GOT3 (cell line): Measurements from ENCODE around the gene RGS1.

Source experiments
- DNase-seq: peaks from one replicate; lab custom pipeline; 2025; ENCODE audit warnings: mixed read lengths; lab: John Stamatoyannopoulos, UW

RGS1 gene

DNA sequence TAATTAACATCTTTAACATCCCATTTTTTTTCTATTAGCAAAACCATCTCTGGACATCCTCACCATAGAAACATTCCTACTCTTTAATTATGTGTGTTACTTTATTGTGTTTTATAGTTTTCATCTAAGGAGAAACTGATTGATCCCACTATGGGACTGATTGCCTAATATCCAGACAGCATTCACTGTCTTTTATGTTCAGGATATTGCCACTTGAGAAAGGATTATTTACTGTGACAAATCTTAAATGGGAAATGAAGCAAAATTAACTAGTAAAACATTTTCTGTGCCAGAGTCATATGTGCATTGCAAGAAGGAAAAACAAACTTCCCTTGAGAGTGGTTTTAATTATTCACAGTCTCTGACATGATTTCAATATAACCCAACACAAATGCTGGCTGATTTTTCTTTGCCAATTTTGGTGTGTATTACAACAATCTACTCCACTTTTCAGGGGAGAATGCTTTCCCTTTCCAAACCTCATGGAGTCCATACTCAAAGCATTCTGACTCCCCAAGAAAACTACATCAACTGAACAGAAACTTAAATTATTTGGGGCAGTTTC is 44.6 kb downstream of the RGS1 start:
- DNase-seq: no peak

DNA sequence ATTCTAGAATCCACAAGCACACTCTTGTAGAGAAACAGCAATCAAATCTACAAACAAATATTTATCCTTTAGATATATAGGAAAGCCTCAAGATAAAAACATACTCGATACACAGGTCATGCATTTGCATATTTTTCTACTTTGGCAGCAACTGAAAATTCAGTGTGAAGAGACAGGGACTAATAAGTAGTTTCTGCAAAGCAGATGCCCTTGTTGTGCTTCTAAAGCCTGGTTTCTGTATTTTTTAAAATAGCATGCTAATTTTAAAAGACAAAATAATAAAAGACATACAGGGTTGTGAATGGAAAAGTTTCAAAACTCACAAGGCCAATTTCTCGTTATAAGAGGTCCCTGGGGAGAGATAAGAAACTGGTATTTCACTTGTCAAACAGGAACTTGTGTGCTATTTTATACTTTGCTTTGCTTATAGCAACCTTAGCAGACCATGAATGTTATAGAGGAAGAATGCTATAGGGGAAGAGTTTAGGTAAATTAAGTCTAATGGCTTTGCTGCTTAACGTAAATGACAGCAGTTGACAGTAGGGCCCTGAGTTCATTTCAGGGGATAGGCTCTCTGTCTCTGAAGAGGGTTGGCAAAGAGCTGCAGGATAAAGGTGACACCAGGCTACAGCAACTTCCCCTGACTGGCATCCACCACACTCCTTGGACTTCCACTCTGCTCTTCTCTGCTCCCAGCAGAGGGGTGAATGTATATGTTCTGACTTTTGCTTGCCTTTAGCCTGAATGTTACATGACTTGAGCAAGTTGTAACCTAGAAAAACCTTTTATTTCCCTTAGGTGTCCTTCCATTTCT is 51.0 kb downstream of the RGS1 start:
- DNase-seq: no peak

DNA sequence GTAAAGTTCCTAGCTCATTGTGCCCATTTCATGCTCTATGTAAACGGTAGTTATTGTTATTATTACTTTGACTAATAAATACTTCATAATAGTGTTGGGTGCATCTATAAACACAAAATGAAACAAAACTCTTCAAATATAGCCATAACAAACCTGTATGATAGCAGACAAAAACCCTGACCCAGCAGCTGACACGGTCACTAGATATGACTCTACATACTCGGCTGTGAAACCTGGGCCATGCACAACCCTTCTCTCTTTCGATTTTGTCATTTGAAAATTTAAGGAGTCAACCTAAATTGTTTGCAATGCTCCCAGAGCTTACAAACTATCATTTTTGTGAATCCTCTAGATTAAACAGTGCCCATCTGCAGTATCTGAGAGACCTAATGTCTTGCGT is 52.3 kb downstream of the RGS1 start:
- no peak for DNase-seq

DNA sequence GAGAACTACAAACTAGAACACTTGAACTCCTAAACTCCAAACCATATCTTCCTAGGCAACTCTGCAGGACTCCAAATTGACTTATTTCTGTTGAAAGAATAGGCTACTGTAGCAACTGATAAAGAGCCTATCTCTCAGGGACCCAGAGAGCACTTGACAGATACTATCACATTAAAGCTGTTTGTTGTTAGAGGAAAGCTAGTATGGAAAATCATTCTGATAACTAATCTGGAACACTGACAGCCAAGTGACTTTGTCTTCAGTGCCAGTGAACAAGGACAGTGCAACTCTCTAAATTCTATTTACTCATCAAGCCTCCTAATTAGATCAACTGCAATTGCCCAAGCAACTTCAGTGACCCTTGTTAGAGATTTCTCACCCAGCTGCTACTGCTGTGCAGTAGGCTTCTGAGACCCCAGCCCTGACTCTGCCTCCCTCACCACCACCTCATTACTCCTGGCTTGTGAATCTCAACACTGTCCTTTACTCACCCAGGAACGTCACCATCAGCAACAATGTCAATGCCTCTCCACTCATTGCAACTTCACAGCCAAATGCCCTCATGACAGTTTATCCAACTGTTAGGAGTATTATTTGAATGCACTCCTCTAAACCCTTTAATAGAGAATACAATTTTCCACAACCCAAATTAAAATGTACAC is 53.0 kb downstream of the RGS1 start:
- DNase-seq: no peak

DNA sequence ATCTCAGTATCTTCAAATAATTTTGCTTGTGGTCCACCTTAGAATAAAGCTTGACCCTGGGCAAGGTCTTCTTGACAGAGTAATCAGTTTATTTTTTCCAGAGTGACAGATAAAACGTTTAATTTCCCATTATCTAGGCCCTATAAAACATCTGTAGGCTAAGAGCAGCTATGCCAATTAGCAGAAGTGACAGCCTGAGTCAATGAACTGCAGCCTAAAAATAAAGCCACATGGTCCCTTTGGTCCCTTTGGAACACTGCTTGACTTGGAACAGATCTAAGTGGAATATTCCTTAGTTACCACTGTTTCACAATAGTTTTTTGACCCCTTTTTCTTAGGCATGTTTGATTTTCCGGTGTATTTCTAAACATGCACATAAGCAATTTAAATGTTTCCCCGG is 54.0 kb downstream of the RGS1 start:
- DNase-seq: no peak
